T-cell (primary cell): ENCODE data around the gene ABCC11. TPM values are rescaled to one million over a fixed set of nuclear protein-coding genes. Genes with fewer than 3 reads are reported as not detected.

Experiments used
- ATAC-seq, 4 experiments: fragments of 200-7000 bp in 3 of 4; fragments of 150-1000 bp in 1 of 4; cut with Tn5 transposase; replicated peaks in 1 of 4; 1 replicate in 3 of 4; 2 replicates in 1 of 4; pipeline ENCODE4 v1.10.0; 2021; ENCODE audit warnings: moderate library complexity in 3 of 4, mild to moderate bottlenecking in 2 of 4, moderate number of reproducible peaks in 1 of 4
- CTCF ChIA-PET, 2 donors: fragments of 300-600 bp; sonication (Branson Sonifier 250); formaldehyde crosslinking; loops; one replicate each; lab custom pipeline; 2022; ENCODE audit warnings: antibody characterized with exemption in 2 of 2; lab: Charles Lee
- POLR2A ChIA-PET, 2 donors: fragments of 300-600 bp; sonication (Branson Sonifier 250); formaldehyde crosslinking; loops; one replicate each; lab custom pipeline; 2022; ENCODE audit warnings: antibody characterized with exemption in 2 of 2; lab: Charles Lee
- DNase-seq, 35 experiments: peaks; one replicate each; pipeline versions ENCODE4 v3.0.0 to v3.0.0-alpha.2; 2013 to 2023
- H3K27ac ChIP-seq: one replicate; pipeline ENCODE4 v1.5.1; 2013; ENCODE audit warnings: low read length
- H3K27me3 ChIP-seq, 2 experiments: replicated peaks in 1 of 2; 1 replicate in 1 of 2; 2 replicates in 1 of 2; pipeline versions ENCODE4 v1.6.1 to v1.7.0; 2013; ENCODE audit warnings: low read length in 1 of 2, mixed read lengths in 1 of 2; ENCODE audit not compliant: control insufficient read depth in 2 of 2, insufficient read depth in 2 of 2; ENCODE audit errors: extremely low read depth in 1 of 2
- H3K36me3 ChIP-seq, 2 donors: 1 replicate in 1 of 2; 2 replicates in 1 of 2; pipeline versions ENCODE4 v1.6.1 to v1.7.0; 2013; ENCODE audit warnings: low read length in 1 of 2; ENCODE audit not compliant: control insufficient read depth in 2 of 2, insufficient read depth in 1 of 2; ENCODE audit errors: extremely low read depth in 1 of 2
- H3K4me1 ChIP-seq, 2 experiments: 1 replicate in 1 of 2; 2 replicates in 1 of 2; pipeline versions ENCODE4 v1.6.1 to v1.7.0; 2013; ENCODE audit warnings: low read length in 2 of 2, mixed read lengths in 1 of 2; ENCODE audit not compliant: insufficient read depth in 2 of 2, control insufficient read depth in 1 of 2; ENCODE audit errors: extremely low read depth in 1 of 2
- H3K4me3 ChIP-seq, 2 donors: 1 replicate in 1 of 2; 2 replicates in 1 of 2; pipeline versions ENCODE4 v1.5.1 to v1.7.0; 2013; ENCODE audit warnings: mild to moderate bottlenecking in 2 of 2, low read length in 1 of 2, moderate library complexity in 1 of 2; ENCODE audit not compliant: control insufficient read depth in 1 of 2; ENCODE audit errors: extremely low read depth in 1 of 2
- H3K9me3 ChIP-seq: 2 replicates; pipeline ENCODE4 v1.7.0; 2013
- H3K27ac Mint-ChIP-seq, 2 donors: one replicate each; pipeline ENCODE4 v1.8.0; 2020 to 2021; ENCODE audit warnings: mild to moderate bottlenecking in 2 of 2, mixed read lengths in 2 of 2
- H3K27me3 Mint-ChIP-seq, 2 donors: one replicate each; pipeline ENCODE4 v1.8.0; 2021 to 2022; ENCODE audit warnings: mixed read lengths in 2 of 2
- H3K36me3 Mint-ChIP-seq: one replicate; pipeline ENCODE4 v1.8.0; 2021; ENCODE audit warnings: mixed read lengths
- H3K4me1 Mint-ChIP-seq, 3 donors: one replicate each; pipeline ENCODE4 v1.8.0; 2020 to 2022; ENCODE audit warnings: mixed read lengths in 3 of 3, mild to moderate bottlenecking in 1 of 3
- H3K4me3 Mint-ChIP-seq, 3 donors: one replicate each; pipeline ENCODE4 v1.8.0; 2020 to 2022; ENCODE audit warnings: mild to moderate bottlenecking in 3 of 3, mixed read lengths in 3 of 3, moderate library complexity in 3 of 3
- H3K9me3 Mint-ChIP-seq, 3 donors: one replicate each; pipeline ENCODE4 v1.8.0; 2020 to 2022; ENCODE audit warnings: mixed read lengths in 3 of 3
- WGBS: methylation state at CpG from one replicate; pipeline ENCODE4 v1.1.5; 2013; ENCODE audit warnings: missing lambda C conversion rate; ENCODE audit not compliant: insufficient coverage; 5-methylcytosine and 5-hydroxymethylcytosine counted together
- total RNA-seq, 35 experiments: library from RNA in 6 of 35; stranded (reverse) in 6 of 35; fragments of 120-200 nt in 1 of 35; gene quantifications; one replicate each; pipeline versions ENCODE4 v1.2.1 to v1.2.4 and lab custom pipeline; 2013 to 2026

ABCC11 gene
- total RNA-seq, 5 donors from 2014 or later (not counting 1 experiment from before 2014, with no cell fraction given): 0.07 to 0.29 (median 0.25) TPM; not detected in 2

GRCh38 chr16:48152226-48152625, 95.1 kb downstream of the ABCC11 start:
- H3K4me1 ChIP-seq: peaks cover 0 to 4% of the 10 kb centered on the region in 2 experiments
- Mint-ChIP-seq H3K27ac (no peak overlapping the region), H3K4me3 (no peak overlapping the region), H3K9me3 (peaks cover 0 to 4% (median 0%) of the 10 kb centered on the region in 3 donors), H3K4me1 (peaks cover 0 to 5% (median 2%) of the 10 kb centered on the region in 3 donors), H3K36me3 (no peaks in the 10 kb centered on the region), H3K27me3 (peaks cover 15 to 27% of the 10 kb centered on the region in 2 donors)
- no peak overlapping the region for H3K4me3 ChIP-seq
- H3K27me3 ChIP-seq: peaks cover 3 to 35% of the 10 kb centered on the region in 2 experiments
- ATAC-seq (no peak), DNase-seq (no peak)
- 100% methylated on average over 3 of the region's 9 CpGs for WGBS
- no peaks in the 10 kb centered on the region for H3K9me3 ChIP-seq
- no peak overlapping the region for H3K27ac ChIP-seq
- no peaks in the 10 kb centered on the region for H3K36me3 ChIP-seq
- POLR2A ChIA-PET: interaction anchor here in 1 of 2 donors (0.7 kb wide), 1 partner anchor 528 kb away, joined by 3 read pairs; no protein-coding TSS in a partner anchor
- CTCF ChIA-PET: interaction anchor here in 1 of 2 donors (1.1 kb wide), 1 partner anchor 12 kb away, joined by 3 read pairs; no protein-coding TSS in a partner anchor

- H3K27me3 ChIP-seq: peaks cover 3 to 30% of the 10 kb centered on the region in 2 experiments
- no peak overlapping the region for H3K4me3 ChIP-seq
- Mint-ChIP-seq H3K27me3 (peaks cover 15 to 24% of the 10 kb centered on the region in 2 donors), H3K9me3 (peaks cover 0 to 4% (median 0%) of the 10 kb centered on the region in 3 donors), H3K4me1 (no peaks in the 10 kb centered on the region), H3K4me3 (no peak overlapping the region), H3K36me3 (no peaks in the 10 kb centered on the region), H3K27ac (no peak overlapping the region)
- no peak overlapping the region for H3K27ac ChIP-seq
- H3K36me3 ChIP-seq: no peaks in the 10 kb centered on the region
- H3K4me1 ChIP-seq: no peaks in the 10 kb centered on the region
- ATAC-seq: no peak
- no peak for DNase-seq
- WGBS: no CpG with 5 or more reads among the region's 1 CpG
- CTCF ChIA-PET: interaction anchor here in 1 of 2 donors (0.5 kb wide), 1 partner anchor 1143 kb away, joined by 3 read pairs; no protein-coding TSS in a partner anchor
- no peaks in the 10 kb centered on the region for H3K9me3 ChIP-seq
- POLR2A ChIA-PET: no interaction called here
Measured at GRCh38 chr16:48150707-48151106, 96.6 kb downstream of the ABCC11 start.

GRCh38 chr16:48146710-48147109, 100.6 kb downstream of the ABCC11 start:
- Mint-ChIP-seq H3K36me3 (no peaks in the 10 kb centered on the region), H3K27me3 (peaks cover 18 to 21% of the 10 kb centered on the region in 2 donors), H3K9me3 (peaks cover 0 to 4% (median 0%) of the 10 kb centered on the region in 3 donors), H3K4me3 (no peak overlapping the region), H3K27ac (no peak overlapping the region), H3K4me1 (no peaks in the 10 kb centered on the region)
- POLR2A ChIA-PET: no interaction called here
- WGBS: 76% methylated on average over 4 of the region's 4 CpGs
- Histone ChIP-seq H3K4me3 (no peak overlapping the region), H3K36me3 (no peaks in the 10 kb centered on the region), H3K4me1 (no peaks in the 10 kb centered on the region), H3K27me3 (peaks cover 3 to 17% of the 10 kb centered on the region in 2 experiments), H3K27ac (no peak overlapping the region), H3K9me3 (no peaks in the 10 kb centered on the region)
- ATAC-seq (no peak), DNase-seq (no peak)
- CTCF ChIA-PET: no interaction called here

- no CpG with 5 or more reads among the region's 7 CpGs for WGBS
- ATAC-seq (no peak), DNase-seq (no peak)
- no peaks in the 10 kb centered on the region for H3K4me1 Mint-ChIP-seq
- no peak overlapping the region for H3K4me3 Mint-ChIP-seq
- no peak overlapping the region for H3K27ac Mint-ChIP-seq
- Histone ChIP-seq H3K4me3 (no peak overlapping the region), H3K9me3 (no peaks in the 10 kb centered on the region), H3K4me1 (no peaks in the 10 kb centered on the region), H3K36me3 (no peaks in the 10 kb centered on the region), H3K27ac (no peak overlapping the region), H3K27me3 (peaks cover 3 to 17% of the 10 kb centered on the region in 2 experiments)
- H3K9me3 Mint-ChIP-seq: peaks cover 0 to 4% (median 0%) of the 10 kb centered on the region in 3 donors
- POLR2A ChIA-PET: no interaction called here
- H3K27me3 Mint-ChIP-seq: peaks cover 18 to 20% of the 10 kb centered on the region in 2 donors
- H3K36me3 Mint-ChIP-seq: no peaks in the 10 kb centered on the region
- CTCF ChIA-PET: interaction anchor here in 1 of 2 donors (1.1 kb wide), 1 partner anchor 9 kb away, joined by 3 read pairs; no protein-coding TSS in a partner anchor
Measured at GRCh38 chr16:48146131-48146530, 101.2 kb downstream of the ABCC11 start.

GRCh38 chr16:48143812-48144368, 103.4 kb downstream of the ABCC11 start:
- no peaks in the 10 kb centered on the region for H3K9me3 ChIP-seq
- Mint-ChIP-seq H3K27ac (no peak overlapping the region), H3K4me1 (no peaks in the 10 kb centered on the region), H3K27me3 (peaks cover 15 to 17% of the 10 kb centered on the region in 2 donors), H3K4me3 (no peak overlapping the region), H3K36me3 (no peaks in the 10 kb centered on the region), H3K9me3 (peaks cover 0 to 4% (median 0%) of the 10 kb centered on the region in 3 donors)
- H3K36me3 ChIP-seq: no peaks in the 10 kb centered on the region
- no peak overlapping the region for H3K4me3 ChIP-seq
- DNase-seq (no peak), ATAC-seq (no peak)
- ChIA-PET POLR2A (interaction anchor here in 1 of 2 donors (0.6 kb wide), 1 partner anchor 210 kb away, joined by 8 read pairs; no protein-coding TSS in a partner anchor), CTCF (no interaction called here)
- H3K4me1 ChIP-seq: no peaks in the 10 kb centered on the region
- peaks cover 2 to 17% of the 10 kb centered on the region in 2 experiments for H3K27me3 ChIP-seq
- H3K27ac ChIP-seq: no peak overlapping the region
- WGBS: 92% methylated on average over 9 of the region's 9 CpGs

- Histone ChIP-seq H3K4me3 (no peak overlapping the region), H3K36me3 (no peaks in the 10 kb centered on the region), H3K27me3 (peaks cover 0 to 6% of the 10 kb centered on the region in 2 experiments), H3K27ac (no peak overlapping the region), H3K9me3 (no peaks in the 10 kb centered on the region), H3K4me1 (no peaks in the 10 kb centered on the region)
- Mint-ChIP-seq H3K27me3 (peaks cover 9 to 10% of the 10 kb centered on the region in 2 donors), H3K4me1 (no peaks in the 10 kb centered on the region), H3K36me3 (no peaks in the 10 kb centered on the region), H3K9me3 (no peaks in the 10 kb centered on the region), H3K27ac (no peak overlapping the region), H3K4me3 (no peak overlapping the region)
- DNase-seq (no peak), ATAC-seq (no peak)
- ChIA-PET CTCF (no interaction called here), POLR2A (no interaction called here)
- 92% methylated on average over 2 of the region's 6 CpGs for WGBS
Measured at GRCh38 chr16:48140821-48141220, 106.5 kb downstream of the ABCC11 start.
